Measurements from ENCODE around the gene DYNLT1. TPM values are rescaled to one million over a fixed set of nuclear protein-coding genes. Genes with fewer than 3 reads are reported as not detected.

DYNLT1 gene
- total RNA-seq, 1 experiment from 2014 or later = 156 TPM

GRCh38 chr6:158611541-158612370 lies 32.8 kb downstream of the DYNLT1 start:
- peaks cover 10% of the 10 kb centered on the region for H3K36me3 Mint-ChIP-seq (ENCODE audit: insufficient read depth, unreplicated experiment)
- no peaks in the 10 kb centered on the region for H3K9me3 Mint-ChIP-seq (ENCODE audit: low read depth, unreplicated experiment)
- intact Hi-C loops (cut with micrococcal nuclease; ENCODE audit: unreplicated experiment) = no loop called here
- peaks cover 7% of the 10 kb centered on the region for H3K4me1 Mint-ChIP-seq (ENCODE audit: low read depth, unreplicated experiment)
- DNase-seq = no peak
- CTCF ChIA-PET = interaction anchor here (0.6 kb wide), 2 partner anchors 247 to 1841 kb away, joined by 3 read pairs; no protein-coding TSS in a partner anchor
- no TSS peak for BruUV-seq (replicated peaks)
- H3K4me3 Mint-ChIP-seq (ENCODE audit: low read depth, unreplicated experiment) = no peak overlapping the region
- H3K27ac Mint-ChIP-seq (ENCODE audit: unreplicated experiment) = no peak overlapping the region
- no peaks in the 10 kb centered on the region for H3K27me3 Mint-ChIP-seq (ENCODE audit: unreplicated experiment)
- no peak for TF ChIP-seq CTCF (IDR thresholded peaks at IDR 0.05; ENCODE audit: unreplicated experiment)

- H3K9me3 Mint-ChIP-seq (ENCODE audit: low read depth, unreplicated experiment) = no peaks in the 10 kb centered on the region
- no peak for TF ChIP-seq CTCF (IDR thresholded peaks at IDR 0.05; ENCODE audit: unreplicated experiment)
- no peaks in the 10 kb centered on the region for H3K27me3 Mint-ChIP-seq (ENCODE audit: unreplicated experiment)
- H3K27ac Mint-ChIP-seq (ENCODE audit: unreplicated experiment) = no peak overlapping the region
- no TSS peak for BruUV-seq (replicated peaks)
- H3K36me3 Mint-ChIP-seq (ENCODE audit: insufficient read depth, unreplicated experiment) = peaks cover 10% of the 10 kb centered on the region
- H3K4me1 Mint-ChIP-seq (ENCODE audit: low read depth, unreplicated experiment) = peaks cover 7% of the 10 kb centered on the region
- CTCF ChIA-PET = no interaction called here
- intact Hi-C loops (cut with micrococcal nuclease; ENCODE audit: unreplicated experiment) = no loop called here
- no peak overlapping the region for H3K4me3 Mint-ChIP-seq (ENCODE audit: low read depth, unreplicated experiment)
- DNase-seq = no peak
These were observed 33.5 kb downstream of the DYNLT1 start for GRCh38 chr6:158611039-158611438.

- H3K36me3 Mint-ChIP-seq (ENCODE audit: insufficient read depth, unreplicated experiment) = peaks cover 12% of the 10 kb centered on the region
- H3K4me3 Mint-ChIP-seq (ENCODE audit: low read depth, unreplicated experiment) = no peak overlapping the region
- no peak for DNase-seq
- H3K4me1 Mint-ChIP-seq (ENCODE audit: low read depth, unreplicated experiment) = peaks cover 7% of the 10 kb centered on the region
- intact Hi-C loops (cut with micrococcal nuclease; ENCODE audit: unreplicated experiment) = no loop called here
- H3K9me3 Mint-ChIP-seq (ENCODE audit: low read depth, unreplicated experiment) = no peaks in the 10 kb centered on the region
- BruUV-seq (replicated peaks) = no TSS peak
- no peak overlapping the region for H3K27ac Mint-ChIP-seq (ENCODE audit: unreplicated experiment)
- no peaks in the 10 kb centered on the region for H3K27me3 Mint-ChIP-seq (ENCODE audit: unreplicated experiment)
- CTCF ChIA-PET = no interaction called here
- no peak for TF ChIP-seq CTCF (IDR thresholded peaks at IDR 0.05; ENCODE audit: unreplicated experiment)
These were observed 34.1 kb downstream of the DYNLT1 start for GRCh38 chr6:158610319-158610968.

GRCh38 chr6:158609455-158610155 lies 34.9 kb downstream of the DYNLT1 start:
- Mint-ChIP-seq H3K27me3 (ENCODE audit: unreplicated experiment) (no peaks in the 10 kb centered on the region), H3K4me1 (ENCODE audit: low read depth, unreplicated experiment) (peaks cover 7% of the 10 kb centered on the region), H3K4me3 (ENCODE audit: low read depth, unreplicated experiment) (no peak overlapping the region), H3K27ac (ENCODE audit: unreplicated experiment) (no peak overlapping the region), H3K9me3 (ENCODE audit: low read depth, unreplicated experiment) (no peaks in the 10 kb centered on the region), H3K36me3 (ENCODE audit: insufficient read depth, unreplicated experiment) (peaks cover 14% of the 10 kb centered on the region)
- TF ChIP-seq CTCF (IDR thresholded peaks at IDR 0.05; ENCODE audit: unreplicated experiment) = no peak
- intact Hi-C loops (cut with micrococcal nuclease; ENCODE audit: unreplicated experiment) = no loop called here
- no peak for DNase-seq
- CTCF ChIA-PET = no interaction called here
- BruUV-seq (replicated peaks) = no TSS peak

Measured in Calu3 (cell line).